SU-DHL-6 (cell line): ENCODE results near the gene FBXO44.

Experiments
- H2AFZ ChIP-seq: fragments of 200-600 bp; sonication (generic); 2 replicates; pipeline ENCODE4 v1.6.1; 2014; ENCODE audit warnings: low read depth, mild to moderate bottlenecking, moderate library complexity, mixed read lengths, antibody characterized with exemption, low read length; ENCODE audit not compliant: severe bottlenecking
- H3F3A ChIP-seq: fragments of 200-600 bp; shearing (Covaris generic); 2 replicates; pipeline ENCODE4 v1.6.0; 2016; ENCODE audit warnings: antibody characterized with exemption, mild to moderate bottlenecking; ENCODE audit not compliant: insufficient read depth
- H3K27ac ChIP-seq: fragments of 200-600 bp; sonication (generic); 2 replicates; pipeline ENCODE4 v1.5.1; 2016; ENCODE audit warnings: low read depth, mild to moderate bottlenecking, low read length, moderate library complexity, mixed read lengths
- H3K27me3 ChIP-seq: fragments of 200-600 bp; sonication (generic), shearing (Covaris generic); 2 replicates; pipeline ENCODE4 v1.6.0; 2014; ENCODE audit warnings: mild to moderate bottlenecking, low read length
- H3K36me3 ChIP-seq: fragments of 200-600 bp; sonication (generic); 2 replicates; pipeline ENCODE4 v1.6.1; 2014; ENCODE audit warnings: mild to moderate bottlenecking, low read length, mixed read lengths
- H3K4me2 ChIP-seq: fragments of 300-600, 200-600 bp; shearing (Covaris generic), sonication (generic); 2 replicates; pipeline ENCODE4 v1.6.0; 2014; ENCODE audit warnings: low read length, low read depth, mild to moderate bottlenecking; ENCODE audit not compliant: poor library complexity, severe bottlenecking
- H3K4me3 ChIP-seq: fragments of 200-600 bp; sonication (generic); 2 replicates; pipeline ENCODE4 v1.5.1; 2014; ENCODE audit warnings: antibody characterized with exemption, low read length, mild to moderate bottlenecking, mixed read lengths; ENCODE audit not compliant: insufficient read depth, poor library complexity, severe bottlenecking
- H3K79me2 ChIP-seq: fragments of 200-600 bp; sonication (generic); 2 replicates; pipeline ENCODE4 v1.6.1; 2014; ENCODE audit warnings: mild to moderate bottlenecking, low read length, moderate library complexity; ENCODE audit not compliant: insufficient read depth
- H3K9ac ChIP-seq: fragments of 200-600 bp; sonication (generic); 2 replicates; pipeline ENCODE4 v1.7.0; 2014; ENCODE audit warnings: mild to moderate bottlenecking, low read length
- H3K9me2 ChIP-seq: fragments of 200-600 bp; sonication (generic); replicated peaks from 2 replicates; pipeline ENCODE4 v1.6.1; 2014; ENCODE audit warnings: low read length; ENCODE audit not compliant: insufficient read depth
- H3K9me3 ChIP-seq: fragments of 200-600 bp; sonication (generic); 2 replicates; pipeline ENCODE4 v1.6.1; 2014; ENCODE audit warnings: low read length, mixed read lengths; ENCODE audit not compliant: insufficient read depth
- H4K20me1 ChIP-seq: fragments of 200-600 bp; sonication (generic); 2 replicates; pipeline ENCODE4 v1.6.1; 2014; ENCODE audit warnings: low read depth, mild to moderate bottlenecking, antibody characterized with exemption, low read length, moderate library complexity, mixed read lengths
- CTCF ChIP-seq: fragments of 200-600 bp; sonication (generic); IDR thresholded peaks from one replicate; pipeline ENCODE4 v1.5.1; 2017; ENCODE audit warnings: antibody characterized with exemption, mild to moderate bottlenecking, low read length, moderate library complexity; ENCODE audit not compliant: insufficient read depth, poor library complexity, severe bottlenecking
- EZH2phosphoT487 ChIP-seq: fragments of 200-600 bp; sonication (generic), shearing (Covaris generic); conservative IDR thresholded peaks from 2 replicates; pipeline ENCODE4 v1.6.1; 2018; ENCODE audit warnings: mild to moderate bottlenecking, antibody characterized with exemption, low read length, moderate library complexity, mixed read lengths

Gene FBXO44

GRCh38 chr1:11700601-11701467 lies 46.2 kb downstream of the FBXO44 start:
- H3K4me2 ChIP-seq = no peak overlapping the region

GRCh38 chr1:11701551-11701961 lies 46.9 kb downstream of the FBXO44 start:
- no peak overlapping the region for H3K4me2 ChIP-seq
- no peaks in the 10 kb centered on the region for H3K36me3 ChIP-seq
- TF ChIP-seq CTCF (no peak), EZH2phosphoT487 (no peak)
- H3K4me3 ChIP-seq = no peak overlapping the region
- no peaks in the 10 kb centered on the region for H3F3A ChIP-seq
- no peaks in the 10 kb centered on the region for H3K9me3 ChIP-seq
- H2AFZ ChIP-seq = no peak overlapping the region
- H3K9me2 ChIP-seq = no peaks in the 10 kb centered on the region
- H3K9ac ChIP-seq = no peak overlapping the region
- no peaks in the 10 kb centered on the region for H3K27me3 ChIP-seq
- H3K79me2 ChIP-seq = no peaks in the 10 kb centered on the region
- no peaks in the 10 kb centered on the region for H4K20me1 ChIP-seq
- H3K27ac ChIP-seq = no peak overlapping the region

More at GRCh38 chr1:11700601-11701467, 46.2 kb downstream of the FBXO44 start:
- H3K79me2 ChIP-seq = no peaks in the 10 kb centered on the region
- H3K4me3 ChIP-seq = no peak overlapping the region
- no peaks in the 10 kb centered on the region for H4K20me1 ChIP-seq
- no peaks in the 10 kb centered on the region for H3K9me2 ChIP-seq
- no peaks in the 10 kb centered on the region for H3K27me3 ChIP-seq
- no peaks in the 10 kb centered on the region for H3F3A ChIP-seq
- TF ChIP-seq EZH2phosphoT487 (no peak), CTCF (no peak)
- no peak overlapping the region for H3K27ac ChIP-seq
- H3K9ac ChIP-seq = no peak overlapping the region
- no peak overlapping the region for H2AFZ ChIP-seq
- H3K36me3 ChIP-seq = no peaks in the 10 kb centered on the region
- no peaks in the 10 kb centered on the region for H3K9me3 ChIP-seq

GRCh38 chr1:11701981-11702803 lies 47.5 kb downstream of the FBXO44 start:
- H3K27ac ChIP-seq = no peak overlapping the region
- TF ChIP-seq EZH2phosphoT487 (no peak), CTCF (no peak)

More at GRCh38 chr1:11701981-11702803, 47.5 kb downstream of the FBXO44 start:
- no peaks in the 10 kb centered on the region for H4K20me1 ChIP-seq
- no peaks in the 10 kb centered on the region for H3F3A ChIP-seq
- H2AFZ ChIP-seq = no peak overlapping the region
- H3K36me3 ChIP-seq = no peaks in the 10 kb centered on the region
- no peak overlapping the region for H3K9ac ChIP-seq
- no peak overlapping the region for H3K4me3 ChIP-seq
- H3K79me2 ChIP-seq = no peaks in the 10 kb centered on the region
- H3K9me2 ChIP-seq = no peaks in the 10 kb centered on the region
- H3K9me3 ChIP-seq = no peaks in the 10 kb centered on the region
- no peak overlapping the region for H3K4me2 ChIP-seq
- no peaks in the 10 kb centered on the region for H3K27me3 ChIP-seq
